Measurements from ENCODE around the gene SCAMP3.
A peak's percentile ranks its signal among the peaks of the same experiment; 100 is the strongest.
"Not testable (repeated sequence)": the region's sequence is repeated elsewhere in the genome, so short reads cannot be mapped to it uniquely, and the experiment has no call there.

The SCAMP3 gene

GRCh38 chr1:155228096-155228427, 34.1 kb downstream of the SCAMP3 start:
- in situ Hi-C loops (cut with MboI; ENCODE audit: low sequenced_read_pairs, unreplicated experiment): no loop called here
- no peak for DNase-seq (ENCODE audit: low spot score)
- no peak for TF ChIP-seq CTCF (IDR thresholded peaks at IDR 0.05; ENCODE audit: borderline replicate concordance, control extremely low read depth, extremely low read depth, insufficient read depth, missing control alignments)

GRCh38 chr1:155227261-155228095, 34.7 kb downstream of the SCAMP3 start:
- no peak for TF ChIP-seq CTCF (IDR thresholded peaks at IDR 0.05; ENCODE audit: borderline replicate concordance, control extremely low read depth, extremely low read depth, insufficient read depth, missing control alignments)
- in situ Hi-C loops (cut with MboI; ENCODE audit: low sequenced_read_pairs, unreplicated experiment): no loop called here
- peak; percentile 99 for DNase-seq (ENCODE audit: low spot score)

DNA sequence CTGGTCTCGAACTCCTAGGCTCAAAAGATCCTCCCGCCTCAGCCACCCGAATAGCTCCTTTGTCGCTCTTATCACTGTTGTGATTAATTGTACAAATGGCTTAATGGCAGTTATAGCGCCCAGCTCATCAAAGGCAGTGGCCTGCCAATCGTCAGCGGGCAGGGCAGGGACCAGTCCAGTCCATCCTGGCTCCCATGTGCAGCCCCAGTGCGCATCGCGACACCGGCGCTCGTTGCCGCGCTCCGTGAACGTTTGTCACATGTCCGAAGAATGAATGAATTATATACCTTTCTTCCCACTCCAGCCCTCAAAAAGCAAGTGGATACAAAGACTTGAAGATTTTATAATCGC, 35.3 kb downstream of the SCAMP3 start:
- TF ChIP-seq CTCF (IDR thresholded peaks at IDR 0.05; ENCODE audit: borderline replicate concordance, control extremely low read depth, extremely low read depth, insufficient read depth, missing control alignments): no peak
- DNase-seq (ENCODE audit: low spot score): peak; percentile 63
- in situ Hi-C loops (cut with MboI; ENCODE audit: low sequenced_read_pairs, unreplicated experiment): no loop called here

DNA sequence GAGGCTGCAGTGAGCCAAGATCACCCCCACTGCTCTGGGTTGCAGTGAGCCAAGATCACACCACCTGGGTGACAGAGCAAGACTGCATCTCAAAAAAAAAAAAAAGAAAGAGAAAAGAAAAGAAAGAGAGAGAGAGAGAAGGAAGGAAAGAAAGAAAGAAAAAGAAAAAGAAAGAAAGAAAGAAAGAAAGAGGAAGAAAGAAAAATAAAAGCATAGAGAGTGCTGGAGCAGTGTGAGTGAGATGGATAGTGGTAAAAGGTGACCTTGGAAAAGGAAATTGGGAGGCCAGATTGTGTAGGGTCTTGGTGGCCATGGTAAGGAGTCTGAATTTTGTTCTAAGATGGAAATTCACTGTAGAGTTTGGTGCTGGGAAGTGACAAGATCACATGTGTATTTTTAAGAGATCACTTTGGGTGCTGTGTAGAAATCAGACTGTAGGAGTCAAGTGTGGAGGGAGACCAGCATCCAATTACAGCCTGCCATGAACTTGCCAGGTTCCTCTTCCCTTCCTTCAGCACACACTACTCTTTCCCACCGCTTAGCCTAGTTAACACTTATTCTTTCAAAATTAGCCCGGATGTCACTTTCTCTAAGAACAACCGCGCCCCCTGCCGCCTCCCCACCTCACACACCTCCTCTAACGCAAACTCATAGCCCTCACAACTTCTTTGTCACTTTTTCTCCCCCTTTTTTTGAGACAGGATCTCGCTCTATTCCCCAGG, 35.8 kb downstream of the SCAMP3 start:
- in situ Hi-C loops (cut with MboI; ENCODE audit: low sequenced_read_pairs, unreplicated experiment): no loop called here
- peak; percentile 79 for DNase-seq (ENCODE audit: low spot score)
- TF ChIP-seq CTCF (IDR thresholded peaks at IDR 0.05; ENCODE audit: borderline replicate concordance, control extremely low read depth, extremely low read depth, insufficient read depth, missing control alignments): peak; percentile 80

- DNase-seq (ENCODE audit: low spot score); in situ Hi-C loops (cut with MboI; ENCODE audit: low sequenced_read_pairs, unreplicated experiment): not testable (repeated sequence)
Observed at GRCh38 chr1:155225404-155225759, 36.8 kb downstream of the SCAMP3 start.

GRCh38 chr1:155223047-155223446, 39.1 kb downstream of the SCAMP3 start:
- no peak for TF ChIP-seq CTCF (IDR thresholded peaks at IDR 0.05; ENCODE audit: borderline replicate concordance, control extremely low read depth, extremely low read depth, insufficient read depth, missing control alignments)
- DNase-seq (ENCODE audit: low spot score): no peak
- in situ Hi-C loops (cut with MboI; ENCODE audit: low sequenced_read_pairs, unreplicated experiment): no loop called here

GRCh38 chr1:155220211-155220965, 41.8 kb downstream of the SCAMP3 start:
- in situ Hi-C loops (cut with MboI; ENCODE audit: low sequenced_read_pairs, unreplicated experiment); DNase-seq (ENCODE audit: low spot score): not testable (repeated sequence)

Data from GM13976 (cell line).